PFSK-1 (cell line): ENCODE measurements around the gene TTLL6.

Experiments used
- POLR2AphosphoS5 ChIP-seq: IDR thresholded peaks from 2 replicates; pipeline ENCODE4 v1.6.1; 2012; ENCODE audit warnings: low read depth, mild to moderate bottlenecking, control low read depth, low read length, moderate library complexity
- SIN3A ChIP-seq: IDR thresholded peaks from 2 replicates; pipeline ENCODE4 v1.6.1; 2012; ENCODE audit warnings: mild to moderate bottlenecking, low read length, moderate library complexity, borderline replicate concordance; ENCODE audit not compliant: insufficient read depth
- TAF1 ChIP-seq: IDR thresholded peaks from 2 replicates; pipeline ENCODE4 v1.6.1; 2012; ENCODE audit warnings: low read length, control low read depth, borderline replicate concordance; ENCODE audit not compliant: insufficient read depth
- TF ChIP-seq, protein P1 (sequence below), 2 experiments: IDR thresholded peaks; 2 replicates each; pipeline versions ENCODE4 v1.6.1 to v1.8.0; 2011 to 2012; ENCODE audit warnings: low read depth in 2 of 2, low read length in 2 of 2, control low read depth in 1 of 2, inconsistent platforms in 1 of 2, mild to moderate bottlenecking in 1 of 2, moderate library complexity in 1 of 2; ENCODE audit not compliant: insufficient read depth in 1 of 2

- TF ChIP-seq, protein P1, sequence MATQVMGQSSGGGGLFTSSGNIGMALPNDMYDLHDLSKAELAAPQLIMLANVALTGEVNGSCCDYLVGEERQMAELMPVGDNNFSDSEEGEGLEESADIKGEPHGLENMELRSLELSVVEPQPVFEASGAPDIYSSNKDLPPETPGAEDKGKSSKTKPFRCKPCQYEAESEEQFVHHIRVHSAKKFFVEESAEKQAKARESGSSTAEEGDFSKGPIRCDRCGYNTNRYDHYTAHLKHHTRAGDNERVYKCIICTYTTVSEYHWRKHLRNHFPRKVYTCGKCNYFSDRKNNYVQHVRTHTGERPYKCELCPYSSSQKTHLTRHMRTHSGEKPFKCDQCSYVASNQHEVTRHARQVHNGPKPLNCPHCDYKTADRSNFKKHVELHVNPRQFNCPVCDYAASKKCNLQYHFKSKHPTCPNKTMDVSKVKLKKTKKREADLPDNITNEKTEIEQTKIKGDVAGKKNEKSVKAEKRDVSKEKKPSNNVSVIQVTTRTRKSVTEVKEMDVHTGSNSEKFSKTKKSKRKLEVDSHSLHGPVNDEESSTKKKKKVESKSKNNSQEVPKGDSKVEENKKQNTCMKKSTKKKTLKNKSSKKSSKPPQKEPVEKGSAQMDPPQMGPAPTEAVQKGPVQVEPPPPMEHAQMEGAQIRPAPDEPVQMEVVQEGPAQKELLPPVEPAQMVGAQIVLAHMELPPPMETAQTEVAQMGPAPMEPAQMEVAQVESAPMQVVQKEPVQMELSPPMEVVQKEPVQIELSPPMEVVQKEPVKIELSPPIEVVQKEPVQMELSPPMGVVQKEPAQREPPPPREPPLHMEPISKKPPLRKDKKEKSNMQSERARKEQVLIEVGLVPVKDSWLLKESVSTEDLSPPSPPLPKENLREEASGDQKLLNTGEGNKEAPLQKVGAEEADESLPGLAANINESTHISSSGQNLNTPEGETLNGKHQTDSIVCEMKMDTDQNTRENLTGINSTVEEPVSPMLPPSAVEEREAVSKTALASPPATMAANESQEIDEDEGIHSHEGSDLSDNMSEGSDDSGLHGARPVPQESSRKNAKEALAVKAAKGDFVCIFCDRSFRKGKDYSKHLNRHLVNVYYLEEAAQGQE (IDR thresholded peaks at IDR 0.05; ENCODE audit: insufficient read depth in 1 of 2, low read depth in 2 of 2, low read length in 2 of 2), result no peak
- TF ChIP-seq TAF1 (no peak), POLR2AphosphoS5 (no peak), SIN3A (no peak)
Measured at GRCh38 chr17:48787828-48788227, 29.2 kb downstream of the TTLL6 start.
